ENCODE data around the gene CPLX1. TPM values are rescaled to one million over a fixed set of nuclear protein-coding genes. Genes with fewer than 3 reads are reported as not detected.

Gene CPLX1
- total RNA-seq (2021; ENCODE audit: unreplicated experiment) (14.5 TPM), Bru-seq, nascent RNA (percentile 43 among the genes with signal in this experiment), BruChase-seq, experiment 1, labeled RNA remaining after a 6-hour chase (percentile 45 among the genes with signal in this experiment), BruChase-seq, experiment 2, labeled RNA remaining after a 2-hour chase (percentile 41 among the genes with signal in this experiment)
- 7.4 and 8.1 TPM in 2 replicates for polyA plus RNA-seq (2012)
- long read RNA-seq, partial matches to known transcripts: 1 of 20 reads
- long read RNA-seq, other reads (novel, unspliced or antisense): 13 of 20 reads

DNA sequence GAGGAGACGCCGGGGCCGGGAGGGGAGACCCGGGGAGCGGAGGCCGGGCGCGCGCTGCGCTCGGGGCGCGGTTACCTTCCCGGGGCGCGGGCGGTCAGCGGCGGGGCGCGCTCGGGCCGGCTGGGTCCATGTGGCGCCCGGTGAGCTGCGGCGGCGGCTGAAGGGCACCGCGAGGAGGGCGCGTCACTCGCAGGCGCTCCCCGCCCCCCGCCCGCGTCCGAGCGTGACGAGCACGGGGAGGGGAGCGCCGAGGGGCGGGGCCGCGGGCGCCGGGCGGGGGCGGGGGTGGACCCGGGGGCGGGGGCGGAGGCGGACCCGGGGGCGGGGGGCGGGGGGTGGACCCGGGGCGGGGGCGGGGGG lies at the start of gene CPLX1:
Gene CPLX1 (minus strand): TSS at position 159 of the 360 bp plus-strand sequence. CDS start 1,607 bp downstream, outside the sequence.
- no peak for DNase-seq (ENCODE audit: low read depth, low spot score)
- ChIA-PET CTCF (no interaction called here), RAD21 (ENCODE audit: low non-redundant PET in 1 of 2, low total read pairs in 2 of 2, uncharacterized antibody in 2 of 2, unreplicated experiment in 2 of 2) (interaction anchor here in 1 of 2 experiments (0.7 kb wide), 1 partner anchor 137 kb away, joined by 4 read pairs; no protein-coding TSS in a partner anchor), POLR2A (no interaction called here)
- peak; percentile 65 for ATAC-seq
- Histone ChIP-seq H3K9me3 (ENCODE audit: control insufficient read depth in 1 of 2, insufficient read depth in 1 of 2, low read depth in 1 of 2, low read length in 2 of 2) (no peaks in the 10 kb centered on the region), H3K27me3 (ENCODE audit: insufficient read depth, low read length) (no peaks in the 10 kb centered on the region), H3K4me1 (ENCODE audit: control insufficient read depth in 1 of 2, insufficient read depth in 2 of 2, low read length in 2 of 2) (peaks cover 0 to 3% of the 10 kb centered on the region in 2 experiments; a peak in 1 of 4 replicates), H3K4me2 (ENCODE audit: low read length) (peak within 1 kb of the TSS; percentile 59), H3K9me2 (ENCODE audit: insufficient read depth) (no peaks in the 10 kb centered on the region), H3K9ac (ENCODE audit: low read length) (peak within 1 kb of the TSS; percentile 25; the same call in 1 of the 2 replicates), H4K20me1 (ENCODE audit: insufficient read depth) (no peaks in the 10 kb centered on the region), H2AFZ (ENCODE audit: low read depth, low read length, poor library complexity, severe bottlenecking) (no peak within 1 kb of the TSS), H3K27ac (ENCODE audit: low read depth, low read length) (no peak within 1 kb of the TSS), H3K36me3 (ENCODE audit: control insufficient read depth in 1 of 2, insufficient read depth in 2 of 2, low read length in 2 of 2) (no peaks in the 10 kb centered on the region), H3K79me2 (ENCODE audit: insufficient read depth, low read length) (no peaks in the 10 kb centered on the region), H3K4me3 (replicated peaks in 1 of 2; ENCODE audit: low read depth in 1 of 2, low read length in 2 of 2) (peak within 1 kb of the TSS; percentile 30 to 46)
- no peak for TF ChIP-seq EGR1 (IDR thresholded peaks at IDR 0.05; ENCODE audit: low read depth)
- no peak for TF ChIP-seq FOSL1 (IDR thresholded peaks at IDR 0.05; ENCODE audit: low read depth)
- no peak for TF ChIP-seq CBX3 (IDR thresholded peaks at IDR 0.05; ENCODE audit: low read depth)
- no peak for TF ChIP-seq TCF7L2 (IDR thresholded peaks at IDR 0.05; ENCODE audit: borderline replicate concordance, extremely low read depth, insufficient read depth, insufficient read length)
- no peak for TF ChIP-seq POLR2AphosphoS5 (IDR thresholded peaks at IDR 0.05; ENCODE audit: low read depth, low read length)
- no peak for TF ChIP-seq SP1 (IDR thresholded peaks at IDR 0.05; ENCODE audit: low read depth)
- TF ChIP-seq CEBPB (IDR thresholded peaks at IDR 0.05; ENCODE audit: low read depth): no peak
- TF ChIP-seq YY1 (IDR thresholded peaks at IDR 0.05; ENCODE audit: extremely low read depth, insufficient replicate concordance, low read depth, low read length): no peak
- TF ChIP-seq RAD21 (IDR thresholded peaks at IDR 0.05; ENCODE audit: low read depth): no peak
- TF ChIP-seq, protein P1, sequence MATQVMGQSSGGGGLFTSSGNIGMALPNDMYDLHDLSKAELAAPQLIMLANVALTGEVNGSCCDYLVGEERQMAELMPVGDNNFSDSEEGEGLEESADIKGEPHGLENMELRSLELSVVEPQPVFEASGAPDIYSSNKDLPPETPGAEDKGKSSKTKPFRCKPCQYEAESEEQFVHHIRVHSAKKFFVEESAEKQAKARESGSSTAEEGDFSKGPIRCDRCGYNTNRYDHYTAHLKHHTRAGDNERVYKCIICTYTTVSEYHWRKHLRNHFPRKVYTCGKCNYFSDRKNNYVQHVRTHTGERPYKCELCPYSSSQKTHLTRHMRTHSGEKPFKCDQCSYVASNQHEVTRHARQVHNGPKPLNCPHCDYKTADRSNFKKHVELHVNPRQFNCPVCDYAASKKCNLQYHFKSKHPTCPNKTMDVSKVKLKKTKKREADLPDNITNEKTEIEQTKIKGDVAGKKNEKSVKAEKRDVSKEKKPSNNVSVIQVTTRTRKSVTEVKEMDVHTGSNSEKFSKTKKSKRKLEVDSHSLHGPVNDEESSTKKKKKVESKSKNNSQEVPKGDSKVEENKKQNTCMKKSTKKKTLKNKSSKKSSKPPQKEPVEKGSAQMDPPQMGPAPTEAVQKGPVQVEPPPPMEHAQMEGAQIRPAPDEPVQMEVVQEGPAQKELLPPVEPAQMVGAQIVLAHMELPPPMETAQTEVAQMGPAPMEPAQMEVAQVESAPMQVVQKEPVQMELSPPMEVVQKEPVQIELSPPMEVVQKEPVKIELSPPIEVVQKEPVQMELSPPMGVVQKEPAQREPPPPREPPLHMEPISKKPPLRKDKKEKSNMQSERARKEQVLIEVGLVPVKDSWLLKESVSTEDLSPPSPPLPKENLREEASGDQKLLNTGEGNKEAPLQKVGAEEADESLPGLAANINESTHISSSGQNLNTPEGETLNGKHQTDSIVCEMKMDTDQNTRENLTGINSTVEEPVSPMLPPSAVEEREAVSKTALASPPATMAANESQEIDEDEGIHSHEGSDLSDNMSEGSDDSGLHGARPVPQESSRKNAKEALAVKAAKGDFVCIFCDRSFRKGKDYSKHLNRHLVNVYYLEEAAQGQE (IDR thresholded peaks at IDR 0.05; ENCODE audit: low read depth): no peak
- TF ChIP-seq ELF1 (IDR thresholded peaks at IDR 0.05; ENCODE audit: borderline replicate concordance, low read depth): no peak
- TF ChIP-seq SRF (IDR thresholded peaks at IDR 0.05; ENCODE audit: low read depth): no peak
- intact Hi-C loops (cut with micrococcal nuclease): no loop called here
- BruUV-seq (replicated peaks): no TSS peak
